ENCODE data around the gene MTIF3.

Gene MTIF3

DNA sequence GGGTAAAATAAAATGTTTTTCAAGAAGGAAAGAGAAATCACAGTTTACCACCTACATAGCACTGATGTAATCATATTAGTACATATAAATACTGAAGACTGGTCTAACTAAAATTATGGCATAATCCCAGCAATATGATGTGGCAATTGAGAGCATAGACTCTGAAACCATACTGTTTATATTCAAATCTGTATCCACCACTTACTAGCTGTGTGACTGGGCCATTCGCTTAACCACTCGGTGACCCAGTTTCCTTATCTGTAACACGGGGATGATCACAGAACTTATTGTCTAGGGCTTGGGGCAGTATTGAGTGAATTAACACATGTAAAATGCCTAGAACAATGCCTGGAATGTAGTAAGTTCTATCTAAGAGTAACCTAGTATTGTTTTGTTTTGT, 39.0 kb downstream of the MTIF3 start:
- DNase-seq (ENCODE audit: low read depth, low spot score), result no peak
- H3K9ac ChIP-seq (ENCODE audit: insufficient read length, low read depth), result no peak overlapping the region
- H3K27me3 ChIP-seq (ENCODE audit: insufficient read depth, insufficient read length), result no peaks in the 10 kb centered on the region
- no peak overlapping the region for H3K4me3 ChIP-seq (ENCODE audit: insufficient read length, low read depth)
- no peak for TF ChIP-seq ZNF274 (IDR thresholded peaks at IDR 0.05; ENCODE audit: low read depth, low read length)
- no peak for TF ChIP-seq YY1 (IDR thresholded peaks at IDR 0.05; ENCODE audit: insufficient read depth, insufficient read length)
- no peaks in the 10 kb centered on the region for H3K4me1 ChIP-seq (ENCODE audit: insufficient read depth, insufficient read length)
- H3K36me3 ChIP-seq (ENCODE audit: insufficient read depth, insufficient read length, low read length), result no peaks in the 10 kb centered on the region
- H3K9me3 ChIP-seq (ENCODE audit: insufficient read depth, low read length), result no peaks in the 10 kb centered on the region

DNA sequence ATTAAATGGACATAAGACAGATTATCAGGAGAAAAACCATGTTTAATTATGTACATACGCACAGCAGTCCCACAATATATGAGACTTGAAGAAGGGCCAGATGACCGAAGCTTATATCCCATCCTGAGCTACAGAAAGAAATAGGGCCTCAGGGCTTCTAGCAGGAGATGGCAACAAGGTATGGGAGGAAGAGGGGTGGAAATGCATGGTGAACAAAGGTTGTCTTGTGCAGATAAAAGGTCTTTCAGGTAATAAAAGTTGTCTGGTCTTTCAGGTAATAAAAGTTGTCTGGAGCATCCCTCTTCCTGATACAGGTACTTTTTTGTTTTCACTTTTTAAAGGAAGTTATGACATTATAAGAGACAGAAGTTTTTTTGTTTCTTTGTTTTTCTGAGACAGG, 41.4 kb downstream of the MTIF3 start:
- Histone ChIP-seq H3K36me3 (ENCODE audit: insufficient read depth, insufficient read length, low read length) (no peaks in the 10 kb centered on the region), H3K4me1 (ENCODE audit: insufficient read depth, insufficient read length) (no peaks in the 10 kb centered on the region), H3K27me3 (ENCODE audit: insufficient read depth, insufficient read length) (no peaks in the 10 kb centered on the region), H3K9ac (ENCODE audit: insufficient read length, low read depth) (no peak overlapping the region), H3K9me3 (ENCODE audit: insufficient read depth, low read length) (no peaks in the 10 kb centered on the region), H3K4me3 (ENCODE audit: insufficient read length, low read depth) (no peak overlapping the region)
- DNase-seq (ENCODE audit: low read depth, low spot score), result no peak
- TF ChIP-seq YY1 (IDR thresholded peaks at IDR 0.05; ENCODE audit: insufficient read depth, insufficient read length) (no peak), SUZ12 (IDR thresholded peaks at IDR 0.05; ENCODE audit: extremely low read depth, insufficient read depth, insufficient read length) (no peak), ZNF274 (IDR thresholded peaks at IDR 0.05; ENCODE audit: low read depth, low read length) (no peak)

DNA sequence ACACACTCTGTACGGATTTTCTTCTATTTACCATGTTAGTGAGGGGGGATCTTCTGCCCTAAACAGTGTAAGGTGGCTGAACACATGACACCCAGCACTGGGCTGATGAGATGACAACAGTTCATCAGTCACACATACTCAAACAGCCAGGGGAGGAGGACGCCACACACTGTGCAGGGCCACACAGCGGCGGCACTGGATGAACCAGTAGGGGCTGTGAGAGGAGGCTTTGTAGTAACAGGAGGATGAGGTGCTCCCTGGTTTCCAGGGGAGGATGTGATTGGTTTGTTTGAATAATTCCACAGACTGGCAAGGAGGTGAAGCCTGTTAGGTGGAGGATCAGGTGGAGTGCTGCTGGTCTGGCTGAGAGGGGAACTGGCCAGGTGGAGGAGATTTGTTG, 42.3 kb downstream of the MTIF3 start:
- H3K36me3 ChIP-seq (ENCODE audit: insufficient read depth, insufficient read length, low read length), result no peaks in the 10 kb centered on the region
- H3K27me3 ChIP-seq (ENCODE audit: insufficient read depth, insufficient read length), result no peaks in the 10 kb centered on the region
- no peaks in the 10 kb centered on the region for H3K4me1 ChIP-seq (ENCODE audit: insufficient read depth, insufficient read length)
- H3K9me3 ChIP-seq (ENCODE audit: insufficient read depth, low read length), result no peaks in the 10 kb centered on the region
- DNase-seq (ENCODE audit: low read depth, low spot score), result no peak
- H3K4me3 ChIP-seq (ENCODE audit: insufficient read length, low read depth), result no peak overlapping the region
- H3K9ac ChIP-seq (ENCODE audit: insufficient read length, low read depth), result no peak overlapping the region
- TF ChIP-seq SUZ12 (IDR thresholded peaks at IDR 0.05; ENCODE audit: extremely low read depth, insufficient read depth, insufficient read length), result no peak
- no peak for TF ChIP-seq ZNF274 (IDR thresholded peaks at IDR 0.05; ENCODE audit: low read depth, low read length)
- TF ChIP-seq YY1 (IDR thresholded peaks at IDR 0.05; ENCODE audit: insufficient read depth, insufficient read length), result no peak

DNA sequence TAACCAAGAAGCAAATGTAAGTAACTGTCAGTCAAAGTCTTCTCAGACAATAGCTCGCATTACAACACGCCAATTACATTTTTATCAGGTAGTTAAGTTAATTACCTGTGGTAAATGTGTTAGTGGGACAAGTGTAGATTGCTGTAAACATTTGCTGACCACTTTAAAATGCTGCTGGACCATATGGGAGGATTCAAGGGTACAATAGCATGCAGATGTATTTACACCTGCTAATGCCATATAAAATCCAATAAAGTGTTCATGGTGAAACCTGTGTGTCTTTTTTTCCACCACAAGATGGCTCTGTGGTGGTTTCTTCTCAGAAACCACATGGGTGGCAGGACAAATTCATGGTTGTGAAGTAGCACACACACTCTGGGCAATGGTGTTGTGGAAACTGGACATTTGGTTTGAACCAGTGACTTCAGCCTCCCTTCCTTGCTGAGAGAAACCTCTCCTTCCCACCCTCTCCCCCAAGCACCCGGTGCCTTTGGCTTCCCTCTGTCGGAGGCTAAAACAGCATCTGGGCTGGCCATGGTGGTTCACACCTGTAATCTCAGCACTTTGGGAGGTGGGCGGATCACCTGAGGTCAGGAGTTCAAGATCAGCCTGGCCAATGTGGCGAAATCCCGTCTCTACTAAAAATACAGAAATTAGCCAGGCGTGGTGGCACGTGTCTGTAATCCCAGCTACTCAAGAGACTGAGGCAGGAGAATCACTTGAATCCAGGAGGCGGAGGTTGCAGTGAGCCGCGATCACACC, 44.0 kb downstream of the MTIF3 start:
- H3K27me3 ChIP-seq (ENCODE audit: insufficient read depth, insufficient read length), result no peaks in the 10 kb centered on the region
- H3K4me3 ChIP-seq (ENCODE audit: insufficient read length, low read depth), result no peak overlapping the region
- no peaks in the 10 kb centered on the region for H3K4me1 ChIP-seq (ENCODE audit: insufficient read depth, insufficient read length)
- no peaks in the 10 kb centered on the region for H3K9me3 ChIP-seq (ENCODE audit: insufficient read depth, low read length)
- no peak for DNase-seq (ENCODE audit: low read depth, low spot score)
- H3K36me3 ChIP-seq (ENCODE audit: insufficient read depth, insufficient read length, low read length), result no peaks in the 10 kb centered on the region
- TF ChIP-seq ZNF274 (IDR thresholded peaks at IDR 0.05; ENCODE audit: low read depth, low read length) (no peak), YY1 (IDR thresholded peaks at IDR 0.05; ENCODE audit: insufficient read depth, insufficient read length) (no peak), SUZ12 (IDR thresholded peaks at IDR 0.05; ENCODE audit: extremely low read depth, insufficient read depth, insufficient read length) (no peak)
- no peak overlapping the region for H3K9ac ChIP-seq (ENCODE audit: insufficient read length, low read depth)

- H3K9ac ChIP-seq (ENCODE audit: insufficient read length, low read depth), result no peak overlapping the region
- H3K9me3 ChIP-seq (ENCODE audit: insufficient read depth, low read length), result no peaks in the 10 kb centered on the region
- no peaks in the 10 kb centered on the region for H3K27me3 ChIP-seq (ENCODE audit: insufficient read depth, insufficient read length)
- H3K4me3 ChIP-seq (ENCODE audit: insufficient read length, low read depth), result no peak overlapping the region
- H3K36me3 ChIP-seq (ENCODE audit: insufficient read depth, insufficient read length, low read length), result no peaks in the 10 kb centered on the region
- no peak for DNase-seq (ENCODE audit: low read depth, low spot score)
- no peak for TF ChIP-seq SUZ12 (IDR thresholded peaks at IDR 0.05; ENCODE audit: extremely low read depth, insufficient read depth, insufficient read length)
- TF ChIP-seq ZNF274 (IDR thresholded peaks at IDR 0.05; ENCODE audit: low read depth, low read length), result no peak
- no peak for TF ChIP-seq YY1 (IDR thresholded peaks at IDR 0.05; ENCODE audit: insufficient read depth, insufficient read length)
- H3K4me1 ChIP-seq (ENCODE audit: insufficient read depth, insufficient read length), result no peaks in the 10 kb centered on the region
Measured at GRCh38 chr13:27405546-27406134, 44.7 kb downstream of the MTIF3 start.

DNA sequence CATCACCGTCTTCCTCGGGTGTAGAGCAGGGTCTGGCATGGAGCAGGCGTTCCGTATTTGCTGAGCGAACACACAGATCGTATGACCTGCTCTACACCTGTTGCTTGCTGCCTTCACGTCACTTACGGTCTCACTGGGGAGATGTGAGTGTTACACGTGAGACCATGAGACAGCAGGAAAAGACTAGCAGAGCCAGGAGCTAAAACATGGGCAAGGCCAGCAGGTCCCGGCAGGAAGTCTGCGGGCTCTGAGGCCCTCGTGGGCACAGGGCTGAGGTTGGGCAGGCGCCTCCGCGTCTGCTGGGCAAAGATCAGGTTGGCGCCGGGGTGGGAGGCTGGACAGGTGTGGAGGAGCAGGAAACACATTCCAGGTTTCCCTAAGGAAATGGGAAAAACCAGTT, 45.7 kb downstream of the MTIF3 start:
- no peak overlapping the region for H3K4me3 ChIP-seq (ENCODE audit: insufficient read length, low read depth)
- H3K27me3 ChIP-seq (ENCODE audit: insufficient read depth, insufficient read length), result no peaks in the 10 kb centered on the region
- DNase-seq (ENCODE audit: low read depth, low spot score), result no peak
- no peaks in the 10 kb centered on the region for H3K4me1 ChIP-seq (ENCODE audit: insufficient read depth, insufficient read length)
- H3K9ac ChIP-seq (ENCODE audit: insufficient read length, low read depth), result no peak overlapping the region
- no peaks in the 10 kb centered on the region for H3K9me3 ChIP-seq (ENCODE audit: insufficient read depth, low read length)
- no peaks in the 10 kb centered on the region for H3K36me3 ChIP-seq (ENCODE audit: insufficient read depth, insufficient read length, low read length)
- TF ChIP-seq ZNF274 (IDR thresholded peaks at IDR 0.05; ENCODE audit: low read depth, low read length) (no peak), YY1 (IDR thresholded peaks at IDR 0.05; ENCODE audit: insufficient read depth, insufficient read length) (no peak), SUZ12 (IDR thresholded peaks at IDR 0.05; ENCODE audit: extremely low read depth, insufficient read depth, insufficient read length) (no peak)

GRCh38 chr13:27403727-27404385, 46.5 kb downstream of the MTIF3 start:
- DNase-seq (ENCODE audit: low read depth, low spot score), result no peak
- H3K27me3 ChIP-seq (ENCODE audit: insufficient read depth, insufficient read length), result no peaks in the 10 kb centered on the region
- no peak for TF ChIP-seq YY1 (IDR thresholded peaks at IDR 0.05; ENCODE audit: insufficient read depth, insufficient read length)
- TF ChIP-seq ZNF274 (IDR thresholded peaks at IDR 0.05; ENCODE audit: low read depth, low read length), result no peak
- TF ChIP-seq SUZ12 (IDR thresholded peaks at IDR 0.05; ENCODE audit: extremely low read depth, insufficient read depth, insufficient read length), result no peak
- no peaks in the 10 kb centered on the region for H3K9me3 ChIP-seq (ENCODE audit: insufficient read depth, low read length)
- no peak overlapping the region for H3K4me3 ChIP-seq (ENCODE audit: insufficient read length, low read depth)
- H3K9ac ChIP-seq (ENCODE audit: insufficient read length, low read depth), result no peak overlapping the region
- H3K36me3 ChIP-seq (ENCODE audit: insufficient read depth, insufficient read length, low read length), result no peaks in the 10 kb centered on the region
- H3K4me1 ChIP-seq (ENCODE audit: insufficient read depth, insufficient read length), result no peaks in the 10 kb centered on the region

Data from NT2/D1 (cell line).